Measurements from ENCODE around the gene HINT1. TPM values are rescaled to one million over a fixed set of nuclear protein-coding genes. Genes with fewer than 3 reads are reported as not detected.

Gene HINT1
- total and polyA plus RNA-seq, 2 of the 4 experiments (the other 2 are of a cell fraction) = 179 to 352 TPM

DNA sequence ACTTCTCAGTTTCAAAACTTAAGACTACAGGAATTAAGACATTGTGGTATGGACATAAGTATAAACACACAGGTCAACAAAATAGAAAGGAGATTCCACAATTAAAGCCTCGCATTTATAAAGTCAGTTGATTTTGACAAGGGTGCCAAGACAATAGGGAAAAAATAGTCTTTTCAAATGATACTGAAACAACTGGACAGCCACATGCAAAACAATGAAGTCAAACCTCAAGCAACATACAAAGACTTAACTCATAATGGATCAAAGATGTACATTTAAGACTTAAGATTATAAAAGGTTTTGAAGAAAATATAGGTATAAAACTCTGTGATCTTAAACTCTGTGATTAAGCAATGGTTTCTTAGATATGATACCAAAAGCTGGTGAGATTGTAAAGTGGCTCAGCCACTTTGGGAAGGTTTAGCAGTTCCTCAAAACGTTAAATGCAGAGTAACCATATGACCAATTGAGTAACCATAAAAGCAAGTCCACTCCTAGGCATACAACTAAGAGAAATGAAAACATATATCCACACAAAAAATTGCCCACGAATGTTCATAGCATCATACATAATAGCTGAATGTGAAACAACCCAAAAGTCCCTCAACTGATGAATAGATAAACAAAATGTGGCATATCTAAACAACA lies 22.0 kb downstream of the HINT1 start:
- Histone ChIP-seq H4K91ac (ENCODE audit: insufficient read depth, low read depth, low read length) (no peak overlapping the region), H3K14ac (replicated peaks; ENCODE audit: low read depth, low read length) (no peak overlapping the region), H3K9me1 (ENCODE audit: insufficient read depth, low read length) (peaks cover 3% of the 10 kb centered on the region; the same call in 1 of the 2 replicates), H2BK5ac (ENCODE audit: low read depth, low read length, poor library complexity, severe bottlenecking) (no peak overlapping the region), H3K36me3 (ENCODE audit: control insufficient read depth, insufficient read depth, low read length) (no peaks in the 10 kb centered on the region), H3K4me2 (ENCODE audit: low read depth, low read length) (no peak overlapping the region), H3K4me3 (ENCODE audit: insufficient read depth, low read depth, low read length) (no peak overlapping the region), H3K9ac (ENCODE audit: low read depth, low read length) (no peak overlapping the region), H3K79me1 (ENCODE audit: low read depth in 1 of 2, low read length in 2 of 2) (no peaks in the 10 kb centered on the region), H2AK5ac (ENCODE audit: low read depth, low read length) (no peak overlapping the region), H3K18ac (ENCODE audit: low read depth, low read length) (no peak overlapping the region), H3K27ac (ENCODE audit: insufficient read depth, low read length) (no peak overlapping the region), H3K4ac (ENCODE audit: low read depth, low read length) (no peak overlapping the region), H4K20me1 (ENCODE audit: insufficient read depth, low read length) (no peaks in the 10 kb centered on the region), H3K4me1 (ENCODE audit: control insufficient read depth, insufficient read depth, low read length) (peaks cover 3% of the 10 kb centered on the region; the same call in 1 of the 2 replicates), H4K5ac (ENCODE audit: low read depth, low read length) (no peak overlapping the region), H2AFZ (replicated peaks; ENCODE audit: low read length, poor library complexity) (no peak overlapping the region), H3K23ac (ENCODE audit: low read depth, low read length) (no peak overlapping the region), H2BK20ac (ENCODE audit: low read depth, low read length) (no peak overlapping the region), H3K27me3 (ENCODE audit: control insufficient read depth, insufficient read depth, low read length) (no peaks in the 10 kb centered on the region), H3K9me3 (ENCODE audit: control insufficient read depth, insufficient read depth, low read length) (no peaks in the 10 kb centered on the region), H2AK9ac (replicated peaks; ENCODE audit: low read depth, low read length, poor library complexity) (no peak overlapping the region), H4K8ac (ENCODE audit: low read depth in 2 of 2, low read length in 2 of 2) (no peak overlapping the region), H3K56ac (ENCODE audit: extremely low read depth, insufficient read depth, low read length) (no peak overlapping the region), H2BK15ac (ENCODE audit: low read depth, low read length) (no peak overlapping the region), H2BK120ac (ENCODE audit: low read depth, low read length) (no peak overlapping the region)
- ChIA-PET POLR2A (ENCODE audit: unreplicated experiment) (no interaction called here), CTCF (interaction anchor here (0.6 kb wide), 1 partner anchor 155 kb away, joined by 13 read pairs; no protein-coding TSS in a partner anchor)
- WGBS, 2 experiments (ENCODE audit: extremely low coverage in 2 of 2, insufficient read length in 1 of 2) = no CpG with 5 or more reads among the region's 3 CpGs
- ATAC-seq (ENCODE audit: low read depth) = no peak
- no TSS peak for BruUV-seq (replicated peaks)
- TF ChIP-seq RCOR1 (IDR thresholded peaks at IDR 0.05; ENCODE audit: insufficient replicate concordance, low read length) (no peak), MAZ (IDR thresholded peaks at IDR 0.05; ENCODE audit: borderline replicate concordance, low read depth, low read length) (no peak)
- dilution Hi-C loops (cut with HindIII; ENCODE audit: low sequenced_read_pairs, unreplicated experiment) = no loop called here
- intact Hi-C loops (cut with micrococcal nuclease) = no loop called here
- no peak for DNase-seq
- in situ Hi-C loops (cut with MboI; ENCODE audit: low sequenced_read_pairs) = no loop called here
